GM18861 (cell line): Measurements from ENCODE around the gene GGT6.
"Not testable (repeated sequence)": the region's sequence is repeated elsewhere in the genome, so short reads cannot be mapped to it uniquely, and the experiment has no call there.

Experiments
- ATAC-seq: cut with Tn5 transposase; IDR thresholded peaks from one replicate; pipeline ENCODE4 v1.9.1; 2021; ENCODE audit not compliant: unreplicated experiment

GGT6 gene

DNA sequence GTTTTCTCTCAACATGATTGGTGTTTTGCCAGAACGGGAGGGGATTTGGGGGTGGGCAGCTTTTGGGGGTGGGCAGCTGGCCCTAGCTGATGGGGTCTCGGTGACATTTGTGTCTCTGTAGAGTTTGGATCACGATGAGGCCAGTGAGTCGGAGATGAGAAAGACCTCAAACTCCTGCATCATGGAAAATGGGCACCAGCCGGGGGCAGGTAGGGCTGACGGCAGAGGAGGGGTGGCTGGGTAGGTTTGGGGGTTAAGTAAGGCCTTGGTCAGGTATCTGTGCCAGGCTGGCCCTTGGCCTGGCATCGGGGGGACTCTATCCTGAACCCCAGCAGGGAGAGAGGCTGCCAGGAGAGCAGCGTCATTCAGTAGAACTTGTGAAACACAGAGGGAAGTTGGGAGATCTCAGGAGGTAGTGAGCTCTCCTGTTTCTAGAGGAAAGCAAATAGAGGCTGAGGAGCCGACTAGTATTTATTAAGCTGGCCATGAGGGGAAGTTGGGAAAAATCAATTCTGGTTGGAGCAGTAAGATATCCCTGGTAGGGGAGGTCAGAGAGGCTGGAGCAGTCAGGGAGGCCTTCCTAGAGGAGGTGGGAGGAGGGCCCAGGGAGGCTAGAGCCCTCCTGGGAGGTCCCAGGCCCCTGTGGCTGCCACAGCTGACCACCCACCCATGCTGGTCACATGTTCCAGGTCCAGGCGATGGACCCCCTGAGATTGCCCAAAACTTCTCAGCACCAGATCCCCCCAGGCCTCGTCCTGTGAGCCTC is 32.0 kb upstream of the GGT6 start:
- no peak for ATAC-seq

- ATAC-seq: no peak
These were observed 31.2 kb upstream of the GGT6 start for GRCh38 chr17:4591529-4591928.

- ATAC-seq: no peak
These were observed 30.6 kb upstream of the GGT6 start for GRCh38 chr17:4590981-4591453.

- not testable (repeated sequence) for ATAC-seq
These were observed 29.7 kb upstream of the GGT6 start for GRCh38 chr17:4590042-4590441.

DNA sequence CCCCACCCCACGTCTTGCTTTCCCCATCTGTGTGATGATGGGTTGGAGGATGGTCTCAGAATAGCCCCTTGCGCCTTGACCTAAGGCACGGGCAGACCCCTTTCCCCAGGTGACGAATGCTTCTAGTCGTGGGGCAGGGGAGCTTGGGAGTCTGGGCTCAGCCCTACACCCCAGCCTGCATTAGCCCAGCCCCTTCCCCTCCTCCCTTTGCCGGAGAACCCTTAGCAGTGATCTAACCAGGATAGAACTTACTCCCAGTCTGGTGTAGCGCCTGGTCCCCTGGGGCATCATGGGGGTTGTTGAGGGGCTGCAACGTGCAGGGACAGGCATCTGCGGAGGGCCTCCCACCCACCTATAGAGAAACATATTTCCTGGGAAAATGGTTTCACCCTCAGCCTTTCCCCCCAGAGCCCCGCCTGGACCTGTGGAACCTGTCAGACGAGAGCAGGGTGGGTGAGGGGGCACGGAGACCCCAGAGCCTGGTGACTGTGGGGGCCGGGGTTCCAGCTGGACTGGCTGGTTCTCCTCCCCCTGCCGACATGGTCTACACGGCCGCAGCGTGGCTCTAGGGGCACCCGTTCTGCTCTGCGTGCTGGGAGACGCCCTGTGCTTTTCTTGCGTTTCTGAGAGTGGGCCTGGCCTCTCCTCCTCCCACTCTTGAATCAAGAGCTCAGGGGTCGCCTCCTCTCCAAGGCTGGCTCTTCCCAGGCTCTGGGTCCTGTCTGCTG is 28.7 kb upstream of the GGT6 start:
- ATAC-seq: no peak

- ATAC-seq: no peak
These were observed 28.0 kb upstream of the GGT6 start for GRCh38 chr17:4588391-4588790.

GRCh38 chr17:4587803-4588202 is 27.4 kb upstream of the GGT6 start:
- ATAC-seq: no peak

- no peak for ATAC-seq
These were observed 26.8 kb upstream of the GGT6 start for GRCh38 chr17:4587195-4587594.

DNA sequence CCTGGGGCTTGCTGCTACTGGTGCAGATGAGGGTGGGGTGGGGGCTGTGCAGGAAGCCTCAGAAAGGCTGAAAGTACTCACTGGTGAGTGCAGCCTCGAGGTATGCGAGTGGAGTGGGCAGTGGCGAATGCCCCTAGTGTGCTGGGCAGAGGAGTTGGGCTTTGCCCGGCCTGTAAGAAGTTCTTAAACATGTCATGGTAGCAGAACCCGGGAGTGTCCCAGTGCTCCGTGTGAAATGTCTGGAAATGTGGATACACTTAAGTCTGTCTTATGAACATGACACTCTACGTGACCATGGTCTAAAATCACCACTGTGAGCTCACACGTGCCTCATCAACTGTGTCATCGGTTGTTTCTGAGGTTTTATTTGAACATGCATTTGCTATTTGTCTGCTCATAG is 25.7 kb upstream of the GGT6 start:
- no peak for ATAC-seq

DNA sequence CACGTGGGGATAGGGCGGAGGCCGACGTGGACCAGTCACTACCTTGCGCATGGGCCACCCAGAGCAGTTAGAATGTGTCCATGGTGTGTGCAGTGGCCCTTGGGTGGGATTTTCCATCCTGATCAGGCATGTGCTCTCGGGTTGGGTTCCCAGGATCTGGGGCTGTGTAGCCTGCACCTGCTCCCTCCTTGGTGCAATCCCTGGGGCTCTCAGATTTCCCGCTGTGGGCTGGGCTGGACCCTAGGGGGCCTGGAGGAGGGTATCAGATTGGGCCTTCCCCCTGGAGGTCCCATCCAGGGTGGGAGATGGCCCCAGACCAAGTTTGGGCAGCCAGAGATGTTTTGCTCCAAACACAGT is 25.2 kb upstream of the GGT6 start:
- ATAC-seq: no peak

DNA sequence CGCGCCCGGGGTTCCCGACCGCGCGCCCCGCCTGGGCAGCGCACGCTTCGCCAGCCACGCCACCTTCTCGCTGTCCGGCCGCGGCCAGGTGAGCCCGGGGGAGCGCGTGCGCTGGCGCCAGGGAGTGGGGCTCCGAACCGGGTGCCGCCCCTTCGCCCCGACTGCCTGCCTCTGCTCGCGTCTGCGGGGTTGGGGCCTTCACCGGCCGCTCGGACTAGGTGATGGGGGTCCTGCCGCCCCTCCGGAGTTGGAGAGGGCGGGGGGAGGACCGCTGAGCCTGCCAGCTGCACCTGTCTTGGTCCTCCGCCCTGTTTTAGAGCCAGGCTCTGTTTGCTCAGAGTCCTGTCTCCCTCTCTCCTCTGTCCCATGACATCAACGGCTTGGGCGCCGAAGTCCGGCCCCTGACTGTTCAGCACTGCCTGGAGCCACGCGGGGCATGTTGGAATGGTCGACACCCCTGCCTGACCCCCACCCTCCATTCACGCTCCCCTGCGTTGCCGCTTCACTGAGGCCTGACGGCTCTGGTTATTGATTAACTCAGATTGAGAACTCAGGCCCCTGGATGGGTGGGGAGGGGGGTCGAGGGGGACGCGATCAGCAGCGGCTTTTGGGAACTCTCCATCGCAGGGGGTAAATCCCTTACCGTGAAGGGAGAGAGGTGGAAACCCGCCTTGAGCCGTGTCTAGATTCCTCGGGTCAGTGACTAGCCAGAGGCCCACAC is 24.7 kb upstream of the GGT6 start:
- no peak for ATAC-seq

DNA sequence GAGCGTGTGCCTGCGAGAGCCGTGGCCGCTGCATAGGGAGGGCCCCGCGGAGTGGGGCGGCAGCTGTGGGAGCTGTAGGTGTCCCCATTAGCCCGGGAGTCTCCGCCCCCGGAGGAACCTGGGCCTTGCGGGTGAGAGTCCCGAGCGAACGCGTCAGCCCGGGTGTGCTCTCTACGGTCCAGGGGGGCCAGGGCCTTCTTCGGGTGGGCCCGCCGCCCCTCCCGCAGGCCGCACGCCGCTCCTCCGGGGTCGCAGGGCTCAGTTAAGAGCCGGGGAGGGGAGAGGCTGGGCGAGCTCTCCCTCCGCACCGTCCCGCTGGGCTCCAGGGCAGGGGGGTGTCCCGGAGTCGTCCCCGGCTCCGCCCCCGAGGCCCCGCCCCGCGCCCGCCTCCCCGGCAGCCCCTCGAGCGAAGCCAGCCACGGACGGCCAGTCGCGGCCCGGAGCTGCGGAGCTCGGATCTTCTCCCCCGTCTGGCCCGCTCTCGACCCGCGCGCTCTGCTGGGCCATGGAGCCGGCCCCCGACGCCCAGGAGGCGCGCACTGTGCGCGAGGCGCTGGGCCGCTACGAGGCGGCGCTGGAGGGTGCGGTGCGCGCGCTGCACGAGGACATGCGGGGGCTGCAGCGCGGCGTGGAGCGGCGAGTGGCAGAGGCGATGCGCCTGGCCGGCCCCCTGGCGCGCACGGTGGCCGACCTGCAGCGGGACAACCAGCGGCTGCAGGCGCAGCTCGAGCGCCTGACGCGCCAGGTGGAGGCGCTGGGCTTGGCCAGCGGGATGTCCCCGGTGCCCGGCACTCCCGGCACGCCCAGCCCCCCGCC is 23.9 kb upstream of the GGT6 start, which contains the start of gene SMTNL2:
Gene SMTNL2, plus strand, starts transcription at position 429 of the 816 bp plus-strand sequence. Its CDS starts 77 bp downstream, at position 506.
- ATAC-seq: no peak

DNA sequence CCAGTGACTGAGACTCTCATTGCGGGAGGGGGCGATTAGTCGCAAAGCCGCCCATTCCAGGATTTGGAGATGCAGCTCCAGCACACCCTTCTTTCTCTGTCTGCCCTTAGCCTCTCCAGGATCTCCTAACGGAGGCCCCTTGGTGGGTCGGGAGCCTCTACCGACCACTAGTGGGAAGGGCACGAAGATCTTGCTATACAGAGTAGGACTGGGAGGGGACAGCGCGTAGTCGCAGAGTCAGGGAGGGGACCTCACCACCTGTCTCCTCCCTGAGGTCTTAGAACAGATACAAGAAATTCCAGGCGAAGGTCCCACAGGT is 23.4 kb upstream of the GGT6 start:
- no peak for ATAC-seq

GRCh38 chr17:4583206-4583605 is 22.8 kb upstream of the GGT6 start:
- no peak for ATAC-seq

GRCh38 chr17:4582691-4583090 is 22.3 kb upstream of the GGT6 start:
- no peak for ATAC-seq

GRCh38 chr17:4582101-4582501 is 21.7 kb upstream of the GGT6 start:
- no peak for ATAC-seq

DNA sequence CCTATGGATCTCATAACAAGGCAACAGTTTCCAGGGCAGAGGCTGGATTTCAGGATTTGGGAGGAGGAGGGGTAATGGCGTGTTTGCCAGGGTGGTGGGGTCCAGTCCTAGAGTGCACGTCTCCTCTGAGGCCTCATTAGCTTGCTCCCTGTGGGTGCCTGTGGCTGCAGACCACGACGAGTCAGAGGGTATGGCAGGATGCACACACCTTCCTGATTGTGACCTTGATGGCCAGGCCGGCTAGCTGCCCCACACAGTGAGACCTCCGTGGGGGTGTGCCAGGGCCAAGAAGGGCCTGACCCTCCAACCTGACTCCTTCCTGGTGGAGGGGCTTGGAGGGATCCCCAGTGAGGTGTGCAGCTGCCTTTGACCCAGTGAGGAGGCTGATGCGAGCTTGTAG is 19.9 kb upstream of the GGT6 start:
- ATAC-seq: no peak

DNA sequence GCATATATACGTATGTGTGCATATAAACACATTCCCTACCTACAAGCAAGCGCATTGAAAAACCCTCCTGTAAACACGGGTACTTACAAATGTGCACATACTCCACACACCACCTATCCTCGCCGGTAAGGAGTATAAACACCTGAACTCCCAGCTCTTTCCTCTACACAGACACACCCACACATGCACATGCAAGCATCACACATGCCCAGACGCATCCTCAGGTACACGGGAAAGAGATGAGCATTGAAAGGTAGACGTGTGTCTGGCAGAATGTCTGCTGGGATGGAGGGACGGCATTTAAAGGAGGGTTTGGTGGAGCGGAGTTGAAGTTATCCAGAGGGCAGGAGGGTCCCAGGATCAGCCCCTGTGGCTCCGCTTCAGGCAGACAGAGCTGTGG is 19.3 kb upstream of the GGT6 start:
- no peak for ATAC-seq

DNA sequence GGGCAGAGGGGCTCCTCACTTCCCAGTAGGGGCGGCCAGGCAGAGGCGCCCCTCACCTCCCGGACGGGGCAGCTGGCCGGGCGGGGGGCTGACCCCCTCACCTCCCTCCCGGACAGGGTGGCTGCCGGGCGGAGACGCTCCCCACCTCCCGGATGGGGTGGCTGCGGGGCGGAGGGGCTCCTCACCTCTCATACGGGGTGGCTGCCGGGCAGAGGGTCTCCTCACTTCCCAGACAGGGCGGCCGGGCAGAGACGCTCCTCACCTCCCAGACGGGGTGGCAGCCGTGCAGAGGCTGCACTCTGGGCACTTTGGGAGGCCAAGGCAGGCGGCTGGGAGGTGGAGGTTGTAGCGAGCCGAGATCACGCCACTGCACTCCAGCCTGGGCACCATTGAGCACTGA is 18.0 kb upstream of the GGT6 start:
- not testable (repeated sequence) for ATAC-seq

DNA sequence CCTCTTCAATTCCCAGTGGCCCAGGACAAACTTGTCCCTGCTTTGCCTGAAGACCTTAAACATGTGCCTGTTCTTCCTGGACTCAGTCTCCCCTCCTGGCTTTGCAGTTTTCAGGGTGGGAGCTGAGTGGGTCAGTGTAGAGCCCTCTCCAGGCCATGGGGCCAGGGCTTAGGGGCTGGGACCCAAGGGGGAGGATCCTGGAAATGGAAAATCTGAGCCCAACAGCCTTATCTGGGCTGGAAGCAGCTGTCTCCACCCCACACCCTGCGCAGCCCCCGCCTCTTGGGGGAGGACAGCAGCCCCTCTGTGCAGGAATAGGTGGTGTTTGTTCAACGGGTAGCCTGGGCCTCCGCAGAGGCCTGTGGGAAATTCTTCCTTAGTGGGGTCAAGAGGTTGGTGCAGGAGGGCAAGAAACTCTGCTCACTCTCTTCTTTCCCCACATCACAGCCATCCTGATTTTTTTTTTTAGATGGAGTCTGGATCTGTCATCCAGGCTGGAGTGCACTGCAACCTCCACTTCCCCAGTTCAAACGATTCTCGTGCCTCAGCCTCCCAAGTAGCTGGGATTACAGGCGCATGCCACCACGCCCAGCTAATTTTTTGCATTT is 17.1 kb upstream of the GGT6 start:
- no peak for ATAC-seq
